GM12878 (cell line): ENCODE data around the gene C16orf82. TPM values are rescaled to one million over a fixed set of nuclear protein-coding genes. Genes with fewer than 3 reads are reported as not detected.

Source experiments
- ATAC-seq: fragments of 200-7000 bp; cut with Tn5 transposase; 3 replicates; pipeline ENCODE4 v1.9.1; 2020; ENCODE audit warnings: mild to moderate bottlenecking, moderate library complexity
- BruUV-seq: library from RNA; stranded (reverse); fragments of 400-500 nt; replicated peaks from 2 replicates; lab custom pipeline; 2021; lab: Mats Ljungman, UMichigan
- CTCF ChIA-PET: fragments of 300-600 bp; sonication (Branson Sonifier 250); formaldehyde crosslinking; extraction: SDS; loops from one replicate; lab custom pipeline; 2021; ENCODE audit warnings: inconsistent platforms; lab: Yijun Ruan, JAX
- POLR2A ChIA-PET: fragments of 350-600 bp; formaldehyde crosslinking; extraction: SDS; loops from one replicate; lab custom pipeline; 2021; ENCODE audit warnings: inconsistent platforms; lab: Charles Lee
- RAD21 ChIA-PET: fragments of 300-600 bp; sonication (Branson Sonifier 250); formaldehyde crosslinking; loops from one replicate; lab custom pipeline; 2023; ENCODE audit warnings: antibody characterized with exemption; ENCODE audit not compliant: unreplicated experiment; lab: Charles Lee
- SMC1A ChIA-PET: fragments of 300-600 bp; sonication (Branson Sonifier 250); formaldehyde crosslinking; loops from one replicate; lab custom pipeline; 2023; ENCODE audit not compliant: unreplicated experiment, uncharacterized antibody; lab: Charles Lee
- DNase-seq: peaks from one replicate; pipeline ENCODE4 v3.0.0-alpha.2; 2011; ENCODE audit warnings: low read depth, low spot score
- FAIRE-seq: peaks from 3 replicates; lab custom pipeline; 2011; peaks lifted over from hg19 to GRCh38; lab: Jason Lieb, UNC
- H2AFZ ChIP-seq: 2 replicates; pipeline ENCODE4 v1.6.0; 2011; ENCODE audit warnings: low read depth, low read length, control low read depth; ENCODE audit not compliant: control insufficient read depth
- H3K27ac ChIP-seq: 2 replicates; pipeline ENCODE4 v1.5.1; 2011; ENCODE audit warnings: control low read depth; ENCODE audit not compliant: control insufficient read depth, insufficient read depth
- H3K27me3 ChIP-seq, 2 experiments: replicated peaks in 1 of 2; 2 replicates each; pipeline versions ENCODE4 v1.6.0 to v1.6.1; 2011; ENCODE audit warnings: low read length in 1 of 2; ENCODE audit not compliant: control insufficient read depth in 2 of 2, insufficient read depth in 2 of 2
- H3K36me3 ChIP-seq, 2 experiments: 2 replicates each; pipeline ENCODE4 v1.5.1; 2011; ENCODE audit warnings: low read length in 1 of 2; ENCODE audit not compliant: control insufficient read depth in 2 of 2, insufficient read depth in 2 of 2
- H3K4me1 ChIP-seq: 2 replicates; pipeline ENCODE4 v1.6.1; 2011; ENCODE audit warnings: mild to moderate bottlenecking, low read length, moderate library complexity, mixed read lengths; ENCODE audit not compliant: control insufficient read depth, insufficient read depth
- H3K4me2 ChIP-seq: 2 replicates; pipeline ENCODE4 v1.6.0; 2011; ENCODE audit warnings: control low read depth; ENCODE audit not compliant: control insufficient read depth, insufficient read depth
- H3K4me3 ChIP-seq: fragments of 200-600 bp; sonication (generic); 2 replicates; pipeline ENCODE4 v1.5.1; 2016
- H3K79me2 ChIP-seq: 2 replicates; pipeline ENCODE4 v1.6.0; 2011; ENCODE audit warnings: low read length; ENCODE audit not compliant: control insufficient read depth, insufficient read depth
- H3K9ac ChIP-seq: 2 replicates; pipeline ENCODE4 v1.8.0; 2011; ENCODE audit warnings: low read length, control low read depth, mixed read lengths; ENCODE audit not compliant: control insufficient read depth, insufficient read depth
- H3K9me3 ChIP-seq: replicated peaks from 3 replicates; pipeline ENCODE4 v1.5.1; 2011; ENCODE audit warnings: mild to moderate bottlenecking, low read length; ENCODE audit not compliant: control insufficient read depth, insufficient read depth
- H4K20me1 ChIP-seq: 2 replicates; pipeline ENCODE4 v1.6.0; 2011; ENCODE audit not compliant: control insufficient read depth, insufficient read depth
- CREB1 ChIP-seq: IDR thresholded peaks from 2 replicates; pipeline ENCODE4 v1.6.1; 2012; ENCODE audit warnings: low read depth, mild to moderate bottlenecking, inconsistent platforms
- E2F8 ChIP-seq: fragments of 450-650 bp; IDR thresholded peaks from 2 replicates; pipeline ENCODE4 v1.6.1; 2018; ENCODE audit warnings: mild to moderate bottlenecking, low read depth, moderate library complexity; ENCODE audit not compliant: partially characterized antibody
- EED ChIP-seq: sonication (generic); IDR thresholded peaks from 2 replicates; pipeline ENCODE4 v1.6.1; 2016; ENCODE audit warnings: antibody characterized with exemption, low read depth
- FOS ChIP-seq: IDR thresholded peaks from 3 replicates; pipeline ENCODE4 v1.6.1; 2011; ENCODE audit warnings: borderline replicate concordance; ENCODE audit not compliant: insufficient read length; ENCODE audit errors: extremely low read depth
- JUND ChIP-seq: IDR thresholded peaks from 2 replicates; pipeline ENCODE4 v1.6.1; 2012; ENCODE audit warnings: low read depth, mild to moderate bottlenecking, low read length, improper control_type of control experiment, moderate library complexity
- MLLT1 ChIP-seq: fragments of 450-650 bp; IDR thresholded peaks from 2 replicates; pipeline ENCODE4 v1.6.1; 2016; ENCODE audit warnings: mild to moderate bottlenecking
- NR2C2 ChIP-seq: IDR thresholded peaks from 2 replicates; pipeline ENCODE4 v1.6.1; 2011; ENCODE audit warnings: borderline replicate concordance, low read depth; ENCODE audit not compliant: control insufficient read depth, insufficient read length
- PML ChIP-seq: IDR thresholded peaks from 2 replicates; pipeline ENCODE4 v1.6.1; 2012; ENCODE audit warnings: low read length, inconsistent platforms
- RCOR1 ChIP-seq: conservative IDR thresholded peaks from 2 replicates; pipeline ENCODE4 v1.6.1; 2012; ENCODE audit warnings: low read depth, low read length, improper control_type of control experiment
- SP1 ChIP-seq: IDR thresholded peaks from one replicate; pipeline ENCODE4 v1.6.1; 2011; ENCODE audit warnings: low read depth, low read length
- STAT3 ChIP-seq: IDR thresholded peaks from 2 replicates; pipeline ENCODE4 v1.6.1; 2011; ENCODE audit warnings: low read depth, low read length, improper control_type of control experiment
- WRNIP1 ChIP-seq: IDR thresholded peaks from 2 replicates; pipeline ENCODE4 v1.6.1; 2011; ENCODE audit warnings: low read depth, low read length, improper control_type of control experiment, borderline replicate concordance
- WGBS: methylation state at CpG from one replicate; pipeline ENCODE4 v1.1.6; 2016; ENCODE audit warnings: low lambda C conversion rate; ENCODE audit not compliant: insufficient replicate concordance, insufficient coverage; ENCODE audit errors: missing lambda C conversion rate; 5-methylcytosine and 5-hydroxymethylcytosine counted together
- in situ Hi-C: fragments of 300-500 bp; cut with MboI; formaldehyde crosslinking; loops from 9 replicates; pipeline ENCODE4 v1.14.3; 2018; ENCODE audit warnings: mixed read lengths
- intact Hi-C: fragments of 100-400 bp; cut with micrococcal nuclease; formaldehyde crosslinking; loops from one replicate; pipeline ENCODE4 v1.14.2; 2022; ENCODE audit not compliant: unreplicated experiment
- polyA plus RNA-seq, 11 experiments: library from polyadenylated mRNA; depleted of rRNA in 4 of 11; unstranded in 6 of 11; stranded (reverse) in 5 of 11; fragments of >200 nt; fragmentation: Nextera tagmentation in 4 of 11; fragmentation: Illumina TruSeq in 1 of 11; extraction: Ambion mirVana in 4 of 11; extraction: Trizol in 1 of 11; gene quantifications; 1 replicate in 1 of 11; 2 replicates in 10 of 11; pipeline versions ENCODE4 v1.2.1 to v1.2.3, GENCODE V29; 2011 to 2016; ENCODE audit warnings: inconsistent platforms in 2 of 11, missing spikeins in 2 of 11, low read depth in 1 of 11
- total RNA-seq, 4 experiments: library from RNA; depleted of rRNA in 3 of 4; stranded (reverse); fragments of >200 nt in 3 of 4; fragmentation: Illumina TruSeq in 1 of 4; extraction: Trizol in 1 of 4; gene quantifications; 2 replicates each; pipeline versions ENCODE4 v1.2.1 to v1.2.3, GENCODE V29; 2013 to 2021
- TF ChIP-seq, protein P1 (sequence below): IDR thresholded peaks from 2 replicates; pipeline ENCODE4 v1.6.1; 2011; ENCODE audit warnings: low read depth, low read length, improper control_type of control experiment, borderline replicate concordance

C16orf82 gene
- total and polyA plus RNA-seq, 10 of the 15 experiments (the other 5 are each of a cell fraction or from before 2014, with no cell fraction given) = not detected

DNA sequence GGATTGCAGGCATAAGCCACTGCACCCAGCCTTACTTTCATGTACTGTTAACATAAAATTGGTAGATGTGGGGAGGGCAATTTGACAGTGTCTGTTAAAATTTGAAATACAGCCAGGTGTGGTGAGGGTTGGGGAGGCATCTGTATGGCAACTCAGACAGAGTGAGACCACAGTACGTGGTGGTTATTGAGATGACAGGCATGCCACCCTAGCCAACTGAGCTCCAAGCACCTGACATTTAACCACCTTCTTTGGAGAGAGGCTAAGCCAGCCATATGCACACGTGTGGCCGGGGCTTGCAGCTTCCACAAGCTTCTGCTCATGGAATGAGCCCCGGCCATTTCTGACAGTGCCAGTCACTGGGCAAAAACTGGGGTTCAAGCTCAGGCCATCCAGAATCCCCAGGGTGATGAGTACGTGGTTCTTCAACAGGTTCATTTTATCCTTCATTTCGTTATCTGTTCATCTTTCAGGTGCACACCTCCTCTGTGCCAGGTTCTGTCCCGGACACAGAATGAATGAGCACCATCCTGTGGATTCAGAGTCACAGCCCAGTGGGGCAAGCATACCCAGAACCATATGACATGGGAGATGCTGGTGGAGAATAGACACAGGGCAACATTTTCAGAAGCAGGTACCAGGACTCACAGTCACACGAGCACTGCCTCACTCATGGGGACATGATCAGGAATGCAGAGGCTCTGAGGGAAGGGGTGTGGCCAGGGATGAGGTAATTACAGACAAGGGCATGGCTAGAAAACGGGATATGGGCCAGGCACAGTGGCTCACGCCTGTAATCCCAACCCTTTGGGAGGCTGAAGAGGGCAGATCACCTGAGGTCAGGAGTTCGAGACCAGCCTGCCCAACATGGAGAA is 36.2 kb downstream of the C16orf82 start:
- no peak for FAIRE-seq

More for the DNA sequence above, 36.2 kb downstream of the C16orf82 start:
- Histone ChIP-seq H3K4me1 (no peaks in the 10 kb centered on the region), H3K36me3 (no peaks in the 10 kb centered on the region), H2AFZ (no peak overlapping the region), H3K27ac (no peak overlapping the region), H3K9me3 (no peaks in the 10 kb centered on the region), H4K20me1 (no peaks in the 10 kb centered on the region), H3K4me3 (no peak overlapping the region), H3K9ac (no peak overlapping the region), H3K4me2 (no peak overlapping the region), H3K27me3 (no peaks in the 10 kb centered on the region), H3K79me2 (no peaks in the 10 kb centered on the region)
- ChIA-PET RAD21 (no interaction called here), SMC1A (no interaction called here), CTCF (no interaction called here), POLR2A (no interaction called here)
- intact Hi-C loops (no loop called here), in situ Hi-C loops (loop anchor here (10.0 kb wide), 1 partner anchor 1828 kb away; no protein-coding TSS in a partner anchor)
- DNase-seq = no peak
- TF ChIP-seq, protein P1, sequence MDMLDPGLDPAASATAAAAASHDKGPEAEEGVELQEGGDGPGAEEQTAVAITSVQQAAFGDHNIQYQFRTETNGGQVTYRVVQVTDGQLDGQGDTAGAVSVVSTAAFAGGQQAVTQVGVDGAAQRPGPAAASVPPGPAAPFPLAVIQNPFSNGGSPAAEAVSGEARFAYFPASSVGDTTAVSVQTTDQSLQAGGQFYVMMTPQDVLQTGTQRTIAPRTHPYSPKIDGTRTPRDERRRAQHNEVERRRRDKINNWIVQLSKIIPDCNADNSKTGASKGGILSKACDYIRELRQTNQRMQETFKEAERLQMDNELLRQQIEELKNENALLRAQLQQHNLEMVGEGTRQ = no peak
- TF ChIP-seq WRNIP1 (no peak), RCOR1 (no peak), PML (no peak), MLLT1 (no peak), FOS (no peak), SP1 (no peak), JUND (no peak), CREB1 (no peak), EED (no peak), NR2C2 (no peak), E2F8 (no peak), STAT3 (no peak)
- 28% methylated on average over 11 of the region's 11 CpGs for WGBS
- no TSS peak for BruUV-seq
- ATAC-seq = no peak
